Liver (tissue), 3 donors: ENCODE data around the gene CDK5RAP2.

ENCODE experiments used
- EGR1 ChIP-seq, 2 donors: IDR thresholded peaks; 2 replicates each; pipeline ENCODE4 v1.6.1; 2016 to 2018; ENCODE audit warnings: antibody characterized with exemption in 2 of 2, low read depth in 2 of 2
- GABPA ChIP-seq, 2 donors: IDR thresholded peaks in 1 of 2; conservative IDR thresholded peaks in 1 of 2; 2 replicates each; pipeline ENCODE4 v1.6.1; 2016; ENCODE audit warnings: antibody characterized with exemption in 2 of 2, mild to moderate bottlenecking in 1 of 2, moderate library complexity in 1 of 2
- HNF4G ChIP-seq: IDR thresholded peaks from 2 replicates; pipeline ENCODE4 v1.6.1; 2016; ENCODE audit warnings: antibody characterized with exemption
- JUND ChIP-seq, 2 donors: IDR thresholded peaks; 2 replicates each; pipeline ENCODE4 v1.6.1; 2016; ENCODE audit warnings: antibody characterized with exemption in 2 of 2
- RAD21 ChIP-seq, 2 donors: IDR thresholded peaks; 2 replicates each; pipeline ENCODE4 v1.6.1; 2016; ENCODE audit warnings: antibody characterized with exemption in 2 of 2, mild to moderate bottlenecking in 2 of 2
- RXRA ChIP-seq, 2 donors: IDR thresholded peaks; 2 replicates each; pipeline ENCODE4 v1.6.1; 2017 to 2018; ENCODE audit warnings: antibody characterized with exemption in 2 of 2, mild to moderate bottlenecking in 1 of 2
- SP1 ChIP-seq: IDR thresholded peaks from 2 replicates; pipeline ENCODE4 v1.6.1; 2018; ENCODE audit warnings: antibody characterized with exemption, mild to moderate bottlenecking
- TAF1 ChIP-seq: conservative IDR thresholded peaks from 2 replicates; pipeline ENCODE4 v1.6.1; 2016; ENCODE audit warnings: antibody characterized with exemption, mild to moderate bottlenecking
- YY1 ChIP-seq: IDR thresholded peaks from 2 replicates; pipeline ENCODE4 v1.6.1; 2016; ENCODE audit warnings: antibody characterized with exemption, mild to moderate bottlenecking
- TF ChIP-seq, protein P1 (sequence below): fragments of 150-350 bp; IDR thresholded peaks from 2 replicates; pipeline ENCODE4 v1.5.1; 2017; ENCODE audit warnings: improper control_type of control experiment, low read depth, low read length; ENCODE audit not compliant: missing input control
- TF ChIP-seq, protein P2 (sequence below): IDR thresholded peaks from 2 replicates; pipeline ENCODE4 v1.6.1; 2016; ENCODE audit warnings: antibody characterized with exemption
- TF ChIP-seq, protein P3 (sequence below): IDR thresholded peaks from 2 replicates; pipeline ENCODE4 v1.6.1; 2016; ENCODE audit warnings: antibody characterized with exemption
- TF ChIP-seq, protein P4 (sequence below): IDR thresholded peaks from 2 replicates; pipeline ENCODE4 v1.6.1; 2016; ENCODE audit warnings: antibody characterized with exemption, mild to moderate bottlenecking
- TF ChIP-seq, protein P5 (sequence below): IDR thresholded peaks from 2 replicates; pipeline ENCODE4 v1.6.1; 2016; ENCODE audit warnings: antibody characterized with exemption
- donor health status: healthy.
- donor health status: healthy.

DNA sequence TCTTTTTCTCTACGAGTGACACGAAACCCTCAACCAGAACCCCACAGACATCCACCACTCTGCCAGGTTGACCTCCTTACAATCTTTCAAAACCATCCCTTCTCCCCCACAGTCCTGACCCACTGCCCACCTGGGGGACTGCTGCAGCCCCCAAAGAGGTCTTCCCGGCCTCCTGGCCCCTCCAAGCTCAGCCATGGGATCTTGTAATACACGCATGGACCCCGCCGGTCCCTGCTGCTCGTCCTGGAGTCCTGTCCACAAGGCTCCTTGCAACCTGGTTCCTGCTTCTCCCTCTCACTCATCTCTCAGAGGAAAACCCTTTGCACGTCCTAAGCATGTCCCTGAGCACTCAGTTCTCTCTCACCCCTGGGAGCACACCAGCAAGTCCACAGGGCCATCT, 187.3 kb downstream of the CDK5RAP2 start:
- TF ChIP-seq, protein P1, sequence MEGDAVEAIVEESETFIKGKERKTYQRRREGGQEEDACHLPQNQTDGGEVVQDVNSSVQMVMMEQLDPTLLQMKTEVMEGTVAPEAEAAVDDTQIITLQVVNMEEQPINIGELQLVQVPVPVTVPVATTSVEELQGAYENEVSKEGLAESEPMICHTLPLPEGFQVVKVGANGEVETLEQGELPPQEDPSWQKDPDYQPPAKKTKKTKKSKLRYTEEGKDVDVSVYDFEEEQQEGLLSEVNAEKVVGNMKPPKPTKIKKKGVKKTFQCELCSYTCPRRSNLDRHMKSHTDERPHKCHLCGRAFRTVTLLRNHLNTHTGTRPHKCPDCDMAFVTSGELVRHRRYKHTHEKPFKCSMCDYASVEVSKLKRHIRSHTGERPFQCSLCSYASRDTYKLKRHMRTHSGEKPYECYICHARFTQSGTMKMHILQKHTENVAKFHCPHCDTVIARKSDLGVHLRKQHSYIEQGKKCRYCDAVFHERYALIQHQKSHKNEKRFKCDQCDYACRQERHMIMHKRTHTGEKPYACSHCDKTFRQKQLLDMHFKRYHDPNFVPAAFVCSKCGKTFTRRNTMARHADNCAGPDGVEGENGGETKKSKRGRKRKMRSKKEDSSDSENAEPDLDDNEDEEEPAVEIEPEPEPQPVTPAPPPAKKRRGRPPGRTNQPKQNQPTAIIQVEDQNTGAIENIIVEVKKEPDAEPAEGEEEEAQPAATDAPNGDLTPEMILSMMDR: no peak
- TF ChIP-seq, protein P2, sequence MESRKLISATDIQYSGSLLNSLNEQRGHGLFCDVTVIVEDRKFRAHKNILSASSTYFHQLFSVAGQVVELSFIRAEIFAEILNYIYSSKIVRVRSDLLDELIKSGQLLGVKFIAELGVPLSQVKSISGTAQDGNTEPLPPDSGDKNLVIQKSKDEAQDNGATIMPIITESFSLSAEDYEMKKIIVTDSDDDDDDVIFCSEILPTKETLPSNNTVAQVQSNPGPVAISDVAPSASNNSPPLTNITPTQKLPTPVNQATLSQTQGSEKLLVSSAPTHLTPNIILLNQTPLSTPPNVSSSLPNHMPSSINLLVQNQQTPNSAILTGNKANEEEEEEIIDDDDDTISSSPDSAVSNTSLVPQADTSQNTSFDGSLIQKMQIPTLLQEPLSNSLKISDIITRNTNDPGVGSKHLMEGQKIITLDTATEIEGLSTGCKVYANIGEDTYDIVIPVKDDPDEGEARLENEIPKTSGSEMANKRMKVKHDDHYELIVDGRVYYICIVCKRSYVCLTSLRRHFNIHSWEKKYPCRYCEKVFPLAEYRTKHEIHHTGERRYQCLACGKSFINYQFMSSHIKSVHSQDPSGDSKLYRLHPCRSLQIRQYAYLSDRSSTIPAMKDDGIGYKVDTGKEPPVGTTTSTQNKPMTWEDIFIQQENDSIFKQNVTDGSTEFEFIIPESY: no peak
- no peak for TF ChIP-seq RAD21 (IDR thresholded peaks at IDR 0.05)
- TF ChIP-seq, protein P3, sequence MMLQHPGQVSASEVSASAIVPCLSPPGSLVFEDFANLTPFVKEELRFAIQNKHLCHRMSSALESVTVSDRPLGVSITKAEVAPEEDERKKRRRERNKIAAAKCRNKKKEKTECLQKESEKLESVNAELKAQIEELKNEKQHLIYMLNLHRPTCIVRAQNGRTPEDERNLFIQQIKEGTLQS: no peak
- no peak for TF ChIP-seq HNF4G
- TF ChIP-seq, protein P4, sequence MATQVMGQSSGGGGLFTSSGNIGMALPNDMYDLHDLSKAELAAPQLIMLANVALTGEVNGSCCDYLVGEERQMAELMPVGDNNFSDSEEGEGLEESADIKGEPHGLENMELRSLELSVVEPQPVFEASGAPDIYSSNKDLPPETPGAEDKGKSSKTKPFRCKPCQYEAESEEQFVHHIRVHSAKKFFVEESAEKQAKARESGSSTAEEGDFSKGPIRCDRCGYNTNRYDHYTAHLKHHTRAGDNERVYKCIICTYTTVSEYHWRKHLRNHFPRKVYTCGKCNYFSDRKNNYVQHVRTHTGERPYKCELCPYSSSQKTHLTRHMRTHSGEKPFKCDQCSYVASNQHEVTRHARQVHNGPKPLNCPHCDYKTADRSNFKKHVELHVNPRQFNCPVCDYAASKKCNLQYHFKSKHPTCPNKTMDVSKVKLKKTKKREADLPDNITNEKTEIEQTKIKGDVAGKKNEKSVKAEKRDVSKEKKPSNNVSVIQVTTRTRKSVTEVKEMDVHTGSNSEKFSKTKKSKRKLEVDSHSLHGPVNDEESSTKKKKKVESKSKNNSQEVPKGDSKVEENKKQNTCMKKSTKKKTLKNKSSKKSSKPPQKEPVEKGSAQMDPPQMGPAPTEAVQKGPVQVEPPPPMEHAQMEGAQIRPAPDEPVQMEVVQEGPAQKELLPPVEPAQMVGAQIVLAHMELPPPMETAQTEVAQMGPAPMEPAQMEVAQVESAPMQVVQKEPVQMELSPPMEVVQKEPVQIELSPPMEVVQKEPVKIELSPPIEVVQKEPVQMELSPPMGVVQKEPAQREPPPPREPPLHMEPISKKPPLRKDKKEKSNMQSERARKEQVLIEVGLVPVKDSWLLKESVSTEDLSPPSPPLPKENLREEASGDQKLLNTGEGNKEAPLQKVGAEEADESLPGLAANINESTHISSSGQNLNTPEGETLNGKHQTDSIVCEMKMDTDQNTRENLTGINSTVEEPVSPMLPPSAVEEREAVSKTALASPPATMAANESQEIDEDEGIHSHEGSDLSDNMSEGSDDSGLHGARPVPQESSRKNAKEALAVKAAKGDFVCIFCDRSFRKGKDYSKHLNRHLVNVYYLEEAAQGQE: no peak
- TF ChIP-seq, protein P5, sequence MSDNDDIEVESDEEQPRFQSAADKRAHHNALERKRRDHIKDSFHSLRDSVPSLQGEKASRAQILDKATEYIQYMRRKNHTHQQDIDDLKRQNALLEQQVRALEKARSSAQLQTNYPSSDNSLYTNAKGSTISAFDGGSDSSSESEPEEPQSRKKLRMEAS: no peak
- no peak for TF ChIP-seq JUND (IDR thresholded peaks at IDR 0.05)
- TF ChIP-seq TAF1: no peak
- TF ChIP-seq SP1: no peak
- no peak for TF ChIP-seq RXRA (IDR thresholded peaks at IDR 0.05)
- no peak for TF ChIP-seq YY1
- TF ChIP-seq GABPA (IDR thresholded peaks at IDR 0.05 in 1 of 2, conservative IDR thresholded peaks at IDR 0.05 in 1 of 2): no peak
- no peak for TF ChIP-seq EGR1 (IDR thresholded peaks at IDR 0.05; ENCODE audit: low read depth in 2 of 2)
